Caco-2 (cell line): Measurements from ENCODE around the gene AMBP. TPM values are rescaled to one million over a fixed set of nuclear protein-coding genes. Genes with fewer than 3 reads are reported as not detected.

ENCODE experiments used
- BruUV-seq: library from RNA; stranded (reverse); fragments of 400-500 nt; replicated peaks from 2 replicates; lab custom pipeline; 2021; lab: Mats Ljungman, UMichigan
- CTCF ChIA-PET: fragments of 300-600 bp; sonication (Branson Sonifier 250); formaldehyde crosslinking; loops from one replicate; lab custom pipeline; 2022; ENCODE audit warnings: antibody characterized with exemption; lab: Charles Lee
- POLR2A ChIA-PET: fragments of 300-600 bp; sonication (Branson Sonifier 250); formaldehyde crosslinking; loops from one replicate; lab custom pipeline; 2022; ENCODE audit warnings: antibody characterized with exemption; lab: Charles Lee
- DNase-seq, 2 experiments: peaks; one replicate each; pipeline versions ENCODE4 v3.0.0 to v3.0.0-alpha.2; 2020 to 2022
- H3K27me3 ChIP-seq: replicated peaks from 2 replicates; pipeline ENCODE4 v1.6.0; 2011; ENCODE audit warnings: low read length; ENCODE audit not compliant: control insufficient read depth, insufficient read depth
- H3K36me3 ChIP-seq: 2 replicates; pipeline ENCODE4 v1.5.1; 2011; ENCODE audit warnings: low read length; ENCODE audit not compliant: control insufficient read depth, insufficient read depth
- H3K4me1 ChIP-seq: fragments of 250-450 bp; sonication (Bioruptor Pico); 2 replicates; pipeline ENCODE4 v1.5.1; 2020; ENCODE audit warnings: mild to moderate bottlenecking
- H3K4me3 ChIP-seq: 2 replicates; pipeline ENCODE4 v1.5.1; 2011; ENCODE audit warnings: low read depth, mild to moderate bottlenecking, control low read depth, low read length
- H3K9me3 ChIP-seq: fragments of 250-450 bp; sonication (Bioruptor Pico); 2 replicates; pipeline ENCODE4 v1.5.1; 2020; ENCODE audit warnings: mild to moderate bottlenecking, moderate library complexity
- H3K27ac Mint-ChIP-seq: one replicate; pipeline ENCODE4 v1.8.0; 2022; ENCODE audit warnings: mixed read lengths; ENCODE audit not compliant: unreplicated experiment
- H3K27me3 Mint-ChIP-seq: one replicate; pipeline ENCODE4 v1.8.0; 2022; ENCODE audit warnings: mixed read lengths; ENCODE audit not compliant: insufficient read depth, unreplicated experiment
- H3K36me3 Mint-ChIP-seq: one replicate; pipeline ENCODE4 v1.8.0; 2022; ENCODE audit warnings: mild to moderate bottlenecking, mixed read lengths; ENCODE audit not compliant: insufficient read depth, unreplicated experiment
- H3K4me1 Mint-ChIP-seq: one replicate; pipeline ENCODE4 v1.8.0; 2022; ENCODE audit warnings: low read depth, mixed read lengths; ENCODE audit not compliant: unreplicated experiment
- H3K4me3 Mint-ChIP-seq: one replicate; pipeline ENCODE4 v1.8.0; 2022; ENCODE audit warnings: mild to moderate bottlenecking, moderate library complexity, mixed read lengths; ENCODE audit not compliant: unreplicated experiment
- H3K9me3 Mint-ChIP-seq: one replicate; pipeline ENCODE4 v1.8.0; 2022; ENCODE audit warnings: mixed read lengths; ENCODE audit not compliant: unreplicated experiment
- CTCF ChIP-seq, 2 experiments: fragments of 200-600 bp in 1 of 2; IDR thresholded peaks; 1 replicate in 1 of 2; 2 replicates in 1 of 2; pipeline versions ENCODE4 v1.5.1 to v1.8.0; 2011 to 2022; ENCODE audit warnings: antibody characterized with exemption in 1 of 2, control low read depth in 1 of 2, inconsistent platforms in 1 of 2, low read depth in 1 of 2, low read length in 1 of 2, mild to moderate bottlenecking in 1 of 2, moderate library complexity in 1 of 2; ENCODE audit not compliant: insufficient read depth in 1 of 2, severe bottlenecking in 1 of 2, unreplicated experiment in 1 of 2
- intact Hi-C: fragments of 100-400 bp; cut with micrococcal nuclease; formaldehyde crosslinking; loops from one replicate; pipeline ENCODE4 v1.10.0; 2022; ENCODE audit not compliant: unreplicated experiment
- total RNA-seq: library from RNA; stranded (reverse); gene quantifications from 2 replicates; pipeline ENCODE4 v1.2.3, GENCODE V29; 2022

Gene AMBP
- total RNA-seq, 1 experiment from 2014 or later: 2.2 TPM

GRCh38 chr9:114061830-114062474, 16.1 kb downstream of the AMBP start:
- H3K9me3 Mint-ChIP-seq: no peaks in the 10 kb centered on the region

GRCh38 chr9:114061292-114061691, 16.8 kb downstream of the AMBP start:
- Mint-ChIP-seq H3K4me3 (no peak overlapping the region), H3K4me1 (peaks cover 8% of the 10 kb centered on the region), H3K36me3 (no peaks in the 10 kb centered on the region), H3K9me3 (no peaks in the 10 kb centered on the region), H3K27me3 (no peaks in the 10 kb centered on the region), H3K27ac (peak overlapping the region; percentile 25)
- no peaks in the 10 kb centered on the region for H3K36me3 ChIP-seq
- CTCF ChIA-PET: no interaction called here
- no peak for DNase-seq
- POLR2A ChIA-PET: no interaction called here
- H3K27me3 ChIP-seq: no peaks in the 10 kb centered on the region
- H3K9me3 ChIP-seq: no peaks in the 10 kb centered on the region
- TF ChIP-seq CTCF (IDR thresholded peaks at IDR 0.05; ENCODE audit: insufficient read depth in 1 of 2, low read depth in 1 of 2, low read length in 1 of 2, severe bottlenecking in 1 of 2, unreplicated experiment in 1 of 2): no peak
- peaks cover 7% of the 10 kb centered on the region; the same call in 1 of the 2 replicates for H3K4me1 ChIP-seq
- BruUV-seq: no TSS peak
- no peak overlapping the region for H3K4me3 ChIP-seq
- intact Hi-C loops: no loop called here

More at GRCh38 chr9:114061830-114062474, 16.1 kb downstream of the AMBP start:
- H3K4me1 Mint-ChIP-seq: peaks cover 8% of the 10 kb centered on the region
- Histone ChIP-seq H3K4me1 (peaks cover 7% of the 10 kb centered on the region; the same call in 1 of the 2 replicates), H3K4me3 (no peak overlapping the region), H3K36me3 (no peaks in the 10 kb centered on the region), H3K27me3 (no peaks in the 10 kb centered on the region), H3K9me3 (no peaks in the 10 kb centered on the region)
- H3K36me3 Mint-ChIP-seq: no peaks in the 10 kb centered on the region
- peak overlapping the region; percentile 25 for H3K27ac Mint-ChIP-seq
- H3K27me3 Mint-ChIP-seq: no peaks in the 10 kb centered on the region
- DNase-seq: no peak
- BruUV-seq: no TSS peak
- H3K4me3 Mint-ChIP-seq: no peak overlapping the region
- ChIA-PET POLR2A (no interaction called here), CTCF (no interaction called here)
- intact Hi-C loops: no loop called here
- TF ChIP-seq CTCF (IDR thresholded peaks at IDR 0.05; ENCODE audit: insufficient read depth in 1 of 2, low read depth in 1 of 2, low read length in 1 of 2, severe bottlenecking in 1 of 2, unreplicated experiment in 1 of 2): no peak

GRCh38 chr9:114060711-114061110, 17.4 kb downstream of the AMBP start:
- Mint-ChIP-seq H3K4me1 (peaks cover 8% of the 10 kb centered on the region), H3K4me3 (no peak overlapping the region), H3K27me3 (no peaks in the 10 kb centered on the region), H3K36me3 (no peaks in the 10 kb centered on the region), H3K27ac (no peak overlapping the region), H3K9me3 (no peaks in the 10 kb centered on the region)
- DNase-seq: no peak
- no peaks in the 10 kb centered on the region for H3K27me3 ChIP-seq
- no peak overlapping the region for H3K4me3 ChIP-seq
- no peak for TF ChIP-seq CTCF (IDR thresholded peaks at IDR 0.05; ENCODE audit: insufficient read depth in 1 of 2, low read depth in 1 of 2, low read length in 1 of 2, severe bottlenecking in 1 of 2, unreplicated experiment in 1 of 2)
- BruUV-seq: no TSS peak
- H3K9me3 ChIP-seq: no peaks in the 10 kb centered on the region
- intact Hi-C loops: no loop called here
- H3K4me1 ChIP-seq: peaks cover 7% of the 10 kb centered on the region; the same call in 1 of the 2 replicates
- ChIA-PET CTCF (no interaction called here), POLR2A (no interaction called here)
- H3K36me3 ChIP-seq: no peaks in the 10 kb centered on the region
